ENCODE data around the gene AMMECR1. TPM values are rescaled to one million over a fixed set of nuclear protein-coding genes. Genes with fewer than 3 reads are reported as not detected.

The AMMECR1 gene
- total and polyA plus RNA-seq, 2 of the 13 experiments (the other 11 are each of a cell fraction or from before 2014, with no cell fraction given) = 3.1 to 7.5 TPM

DNA sequence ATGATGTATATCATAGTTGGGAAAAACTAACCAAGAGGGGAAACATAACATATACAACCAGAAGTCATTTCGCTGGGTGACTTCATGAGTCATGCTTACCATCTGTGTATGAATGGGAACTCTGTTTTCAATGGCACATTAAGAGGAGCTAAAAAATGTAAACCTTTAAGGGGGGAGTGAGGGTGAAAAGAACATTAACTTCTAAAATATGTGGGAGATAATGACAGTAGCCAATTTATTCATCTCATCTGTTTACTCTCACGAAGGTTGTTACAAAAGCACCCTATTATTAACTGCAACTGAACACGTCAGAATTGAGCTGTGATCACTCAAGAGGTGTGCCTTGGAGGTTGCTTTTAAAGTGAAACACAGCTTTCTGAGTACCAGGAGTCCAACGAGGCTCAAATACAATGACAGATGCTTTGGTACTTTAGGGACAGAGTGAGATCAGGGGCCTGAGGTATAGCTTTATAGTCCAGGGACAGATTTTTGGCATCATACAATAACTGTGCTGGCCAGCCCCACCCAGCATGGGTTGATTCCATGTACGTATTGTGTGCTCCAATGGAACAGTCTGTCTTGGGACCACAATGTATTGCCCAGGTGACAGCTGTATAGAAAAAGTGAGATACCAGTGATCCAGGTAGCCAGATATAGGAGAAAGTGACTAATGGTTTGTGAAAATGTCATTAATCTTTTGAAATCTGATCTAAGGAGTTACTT is 107.3 kb downstream of the AMMECR1 start:
- no TSS peak for BruUV-seq (replicated peaks)
- Histone ChIP-seq H3K79me2 (ENCODE audit: insufficient read depth, low read length) (no peaks in the 10 kb centered on the region), H3K4me3 (replicated peaks in 1 of 3; ENCODE audit: insufficient read depth in 1 of 3, low read depth in 2 of 3, low read length in 3 of 3) (no peak overlapping the region), H3K27me3 (ENCODE audit: control insufficient read depth in 1 of 2, insufficient read depth in 2 of 2, low read length in 2 of 2) (no peaks in the 10 kb centered on the region), H3K9ac (ENCODE audit: insufficient read depth, low read depth, low read length) (no peak overlapping the region), H3K27ac (ENCODE audit: extremely low read length, insufficient read depth, low read length) (no peak overlapping the region), H3K36me3 (replicated peaks in 1 of 2; ENCODE audit: control insufficient read depth in 1 of 2, insufficient read depth in 2 of 2, low read length in 2 of 2) (no peaks in the 10 kb centered on the region), H3K9me3 (ENCODE audit: low read length) (no peaks in the 10 kb centered on the region), H3K4me2 (ENCODE audit: low read depth, low read length) (no peak overlapping the region), H3K4me1 (ENCODE audit: insufficient read depth, low read length) (no peaks in the 10 kb centered on the region), H4K20me1 (ENCODE audit: insufficient read depth, low read length) (no peaks in the 10 kb centered on the region), H2AFZ (ENCODE audit: low read length) (no peak overlapping the region)
- 72% methylated on average over 4 of the region's 5 CpGs for WGBS (ENCODE audit: low lambda C conversion rate)
- no peak for TF ChIP-seq KDM1A (CRISPR knock-in tag; IDR thresholded peaks at IDR 0.05)
- TF ChIP-seq, protein P1, sequence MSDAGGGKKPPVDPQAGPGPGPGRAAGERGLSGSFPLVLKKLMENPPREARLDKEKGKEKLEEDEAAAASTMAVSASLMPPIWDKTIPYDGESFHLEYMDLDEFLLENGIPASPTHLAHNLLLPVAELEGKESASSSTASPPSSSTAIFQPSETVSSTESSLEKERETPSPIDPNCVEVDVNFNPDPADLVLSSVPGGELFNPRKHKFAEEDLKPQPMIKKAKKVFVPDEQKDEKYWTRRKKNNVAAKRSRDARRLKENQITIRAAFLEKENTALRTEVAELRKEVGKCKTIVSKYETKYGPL (CRISPR knock-in tag; IDR thresholded peaks at IDR 0.05) = no peak
- in situ Hi-C loops (cut with HindIII; ENCODE audit: extremely low pct_ligation_motif_present, low pct_unique_long_range_greater_than_20kb) (no loop called here), intact Hi-C loops (cut with micrococcal nuclease; ENCODE audit: unreplicated experiment) (no loop called here)
- ChIA-PET CTCF (ENCODE audit: low intra/inter-chr PET ratio, low total read pairs) (no interaction called here), POLR2A (no interaction called here)
- FAIRE-seq = no peak
- no peak for ATAC-seq
- DNase-seq (ENCODE audit: low spot score) = peak; percentile 10

DNA sequence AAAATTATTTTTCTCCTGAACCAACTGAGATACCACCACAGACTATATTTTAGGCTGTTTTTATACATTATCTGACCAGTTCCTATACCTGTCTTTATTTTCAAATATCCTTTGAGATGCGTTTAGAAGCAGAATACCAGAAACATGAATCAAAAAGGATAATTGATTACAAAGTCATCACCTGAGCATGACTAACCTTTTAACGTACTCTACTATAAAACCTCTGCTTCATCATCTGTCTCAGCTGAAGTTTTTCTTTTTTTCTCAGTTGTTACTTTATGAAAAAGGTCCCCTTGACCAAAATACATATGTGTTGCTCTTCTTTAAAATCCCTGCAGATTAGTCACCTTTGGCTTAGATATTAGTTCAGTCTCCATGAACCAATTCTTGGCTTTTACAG is 109.8 kb downstream of the AMMECR1 start:
- BruUV-seq (replicated peaks) = no TSS peak
- TF ChIP-seq ZNF816 (CRISPR knock-in tag; IDR thresholded peaks at IDR 0.05; ENCODE audit: borderline replicate concordance) (no peak), FOXP1 (IDR thresholded peaks at IDR 0.05) (no peak), FOXP1 (CRISPR knock-in tag; IDR thresholded peaks at IDR 0.05) (no peak), SCMH1 (CRISPR knock-in tag; IDR thresholded peaks at IDR 0.05; ENCODE audit: borderline replicate concordance) (no peak), HOXA3 (CRISPR knock-in tag; IDR thresholded peaks at IDR 0.05) (no peak), ZSCAN21 (CRISPR knock-in tag; IDR thresholded peaks at IDR 0.05; ENCODE audit: borderline replicate concordance) (no peak), BORCS8-MEF2B (CRISPR knock-in tag; IDR thresholded peaks at IDR 0.05) (no peak), ELF4 (CRISPR knock-in tag; IDR thresholded peaks at IDR 0.05; ENCODE audit: borderline replicate concordance) (no peak), ZFP90 (CRISPR knock-in tag; IDR thresholded peaks at IDR 0.05; ENCODE audit: borderline replicate concordance) (no peak)
- TF ChIP-seq, protein P2, sequence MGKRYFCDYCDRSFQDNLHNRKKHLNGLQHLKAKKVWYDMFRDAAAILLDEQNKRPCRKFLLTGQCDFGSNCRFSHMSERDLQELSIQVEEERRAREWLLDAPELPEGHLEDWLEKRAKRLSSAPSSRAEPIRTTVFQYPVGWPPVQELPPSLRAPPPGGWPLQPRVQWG (CRISPR knock-in tag; IDR thresholded peaks at IDR 0.05; ENCODE audit: borderline replicate concordance, low read depth) = no peak
- TF ChIP-seq, protein P3, sequence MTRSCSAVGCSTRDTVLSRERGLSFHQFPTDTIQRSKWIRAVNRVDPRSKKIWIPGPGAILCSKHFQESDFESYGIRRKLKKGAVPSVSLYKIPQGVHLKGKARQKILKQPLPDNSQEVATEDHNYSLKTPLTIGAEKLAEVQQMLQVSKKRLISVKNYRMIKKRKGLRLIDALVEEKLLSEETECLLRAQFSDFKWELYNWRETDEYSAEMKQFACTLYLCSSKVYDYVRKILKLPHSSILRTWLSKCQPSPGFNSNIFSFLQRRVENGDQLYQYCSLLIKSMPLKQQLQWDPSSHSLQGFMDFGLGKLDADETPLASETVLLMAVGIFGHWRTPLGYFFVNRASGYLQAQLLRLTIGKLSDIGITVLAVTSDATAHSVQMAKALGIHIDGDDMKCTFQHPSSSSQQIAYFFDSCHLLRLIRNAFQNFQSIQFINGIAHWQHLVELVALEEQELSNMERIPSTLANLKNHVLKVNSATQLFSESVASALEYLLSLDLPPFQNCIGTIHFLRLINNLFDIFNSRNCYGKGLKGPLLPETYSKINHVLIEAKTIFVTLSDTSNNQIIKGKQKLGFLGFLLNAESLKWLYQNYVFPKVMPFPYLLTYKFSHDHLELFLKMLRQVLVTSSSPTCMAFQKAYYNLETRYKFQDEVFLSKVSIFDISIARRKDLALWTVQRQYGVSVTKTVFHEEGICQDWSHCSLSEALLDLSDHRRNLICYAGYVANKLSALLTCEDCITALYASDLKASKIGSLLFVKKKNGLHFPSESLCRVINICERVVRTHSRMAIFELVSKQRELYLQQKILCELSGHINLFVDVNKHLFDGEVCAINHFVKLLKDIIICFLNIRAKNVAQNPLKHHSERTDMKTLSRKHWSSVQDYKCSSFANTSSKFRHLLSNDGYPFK (CRISPR knock-in tag; IDR thresholded peaks at IDR 0.05; ENCODE audit: borderline replicate concordance) = no peak
- TF ChIP-seq, protein P4, sequence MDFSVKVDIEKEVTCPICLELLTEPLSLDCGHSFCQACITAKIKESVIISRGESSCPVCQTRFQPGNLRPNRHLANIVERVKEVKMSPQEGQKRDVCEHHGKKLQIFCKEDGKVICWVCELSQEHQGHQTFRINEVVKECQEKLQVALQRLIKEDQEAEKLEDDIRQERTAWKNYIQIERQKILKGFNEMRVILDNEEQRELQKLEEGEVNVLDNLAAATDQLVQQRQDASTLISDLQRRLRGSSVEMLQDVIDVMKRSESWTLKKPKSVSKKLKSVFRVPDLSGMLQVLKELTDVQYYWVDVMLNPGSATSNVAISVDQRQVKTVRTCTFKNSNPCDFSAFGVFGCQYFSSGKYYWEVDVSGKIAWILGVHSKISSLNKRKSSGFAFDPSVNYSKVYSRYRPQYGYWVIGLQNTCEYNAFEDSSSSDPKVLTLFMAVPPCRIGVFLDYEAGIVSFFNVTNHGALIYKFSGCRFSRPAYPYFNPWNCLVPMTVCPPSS (IDR thresholded peaks at IDR 0.05) = no peak
- WGBS (ENCODE audit: low lambda C conversion rate) = 98% methylated on average over 2 of the region's 2 CpGs
- ATAC-seq (no peak), FAIRE-seq (no peak), DNase-seq (ENCODE audit: low spot score) (no peak)
- Histone ChIP-seq H3K36me3 (replicated peaks in 1 of 2; ENCODE audit: control insufficient read depth in 1 of 2, insufficient read depth in 2 of 2, low read length in 2 of 2) (no peaks in the 10 kb centered on the region), H4K20me1 (ENCODE audit: insufficient read depth, low read length) (no peaks in the 10 kb centered on the region), H3K4me1 (ENCODE audit: insufficient read depth, low read length) (no peaks in the 10 kb centered on the region), H3K79me2 (ENCODE audit: insufficient read depth, low read length) (no peaks in the 10 kb centered on the region), H2AFZ (ENCODE audit: low read length) (no peak overlapping the region), H3K4me2 (ENCODE audit: low read depth, low read length) (no peak overlapping the region), H3K9ac (ENCODE audit: insufficient read depth, low read depth, low read length) (no peak overlapping the region), H3K27me3 (ENCODE audit: control insufficient read depth in 1 of 2, insufficient read depth in 2 of 2, low read length in 2 of 2) (no peaks in the 10 kb centered on the region), H3K27ac (ENCODE audit: extremely low read length, insufficient read depth, low read length) (no peak overlapping the region), H3K9me3 (ENCODE audit: low read length) (no peaks in the 10 kb centered on the region), H3K4me3 (replicated peaks in 1 of 3; ENCODE audit: insufficient read depth in 1 of 3, low read depth in 2 of 3, low read length in 3 of 3) (no peak overlapping the region)
- ChIA-PET CTCF (ENCODE audit: low intra/inter-chr PET ratio, low total read pairs) (no interaction called here), POLR2A (no interaction called here)
- intact Hi-C loops (cut with micrococcal nuclease; ENCODE audit: unreplicated experiment) (no loop called here), in situ Hi-C loops (cut with HindIII; ENCODE audit: extremely low pct_ligation_motif_present, low pct_unique_long_range_greater_than_20kb) (no loop called here)

Measured in HepG2 (cell line).